H1 (cell line): Measurements from ENCODE around the gene GDF9. TPM values are rescaled to one million over a fixed set of nuclear protein-coding genes. Genes with fewer than 3 reads are reported as not detected.

Experiments used
- CTCF ChIA-PET: fragments of 300-600 bp; sonication (Branson Sonifier 250); formaldehyde crosslinking; loops from one replicate; lab custom pipeline; 2021; ENCODE audit not compliant: partially characterized antibody; lab: Charles Lee
- POLR2A ChIA-PET: fragments of 300-600 bp; sonication (Branson Sonifier 250); formaldehyde crosslinking; loops from one replicate; lab custom pipeline; 2021; ENCODE audit warnings: inconsistent platforms; ENCODE audit not compliant: partially characterized antibody; lab: Charles Lee
- DNase-seq, 2 experiments: peaks; one replicate each; pipeline versions ENCODE4 v3.0.0 to v3.0.0-alpha.2; 2010 to 2022; ENCODE audit warnings: low spot score in 2 of 2, low read depth in 1 of 2, mixed read lengths in 1 of 2
- FAIRE-seq: peaks from 2 replicates; lab custom pipeline; 2011; peaks lifted over from hg19 to GRCh38; lab: Jason Lieb, UNC
- H2AFZ ChIP-seq: 2 replicates; pipeline ENCODE4 v1.8.1; 2012; ENCODE audit warnings: low read length, inconsistent platforms
- H2AK5ac ChIP-seq: 2 replicates; pipeline ENCODE4 v1.6.1; 2013; ENCODE audit warnings: low read depth, low read length
- H2BK120ac ChIP-seq: replicated peaks from 2 replicates; pipeline ENCODE3; 2013; ENCODE audit warnings: low read depth, low read length, inconsistent platforms
- H2BK12ac ChIP-seq: 2 replicates; pipeline ENCODE4 v1.6.1; 2013; ENCODE audit warnings: low read depth, low read length
- H2BK15ac ChIP-seq: 2 replicates; pipeline ENCODE4 v1.6.1; 2013; ENCODE audit warnings: low read length
- H2BK20ac ChIP-seq: 2 replicates; pipeline ENCODE4 v1.6.1; 2013; ENCODE audit warnings: low read length
- H2BK5ac ChIP-seq: 2 replicates; pipeline ENCODE4 v1.6.1; 2013; ENCODE audit warnings: low read depth, low read length
- H3K14ac ChIP-seq: 2 replicates; pipeline ENCODE4 v1.6.1; 2013; ENCODE audit warnings: inconsistent platforms; ENCODE audit not compliant: insufficient read length
- H3K18ac ChIP-seq: 2 replicates; pipeline ENCODE4 v1.6.1; 2013; ENCODE audit warnings: low read length; ENCODE audit errors: extremely low read depth
- H3K23ac ChIP-seq: 2 replicates; pipeline ENCODE4 v1.6.1; 2013; ENCODE audit warnings: inconsistent platforms; ENCODE audit not compliant: insufficient read length
- H3K23me2 ChIP-seq: 2 replicates; pipeline ENCODE4 v1.6.1; 2013; ENCODE audit warnings: low read depth, low read length
- H3K27ac ChIP-seq: 2 replicates; pipeline ENCODE4 v1.6.1; 2011; ENCODE audit warnings: low read depth, low read length, inconsistent platforms
- H3K27me3 ChIP-seq, 4 experiments: replicated peaks in 1 of 4; 1 replicate in 1 of 4; 2 replicates in 3 of 4; pipeline versions ENCODE4 v1.6.1 to v1.8.1; 2011 to 2013; ENCODE audit warnings: low read length in 3 of 4, mild to moderate bottlenecking in 3 of 4, inconsistent platforms in 2 of 4, mixed read lengths in 2 of 4, moderate library complexity in 1 of 4; ENCODE audit not compliant: control insufficient read depth in 3 of 4, insufficient read depth in 3 of 4; ENCODE audit errors: extremely low read depth in 1 of 4
- H3K36me3 ChIP-seq, 4 experiments: 2 replicates each; pipeline versions ENCODE4 v1.6.1 to v1.8.1; 2011 to 2013; ENCODE audit warnings: mild to moderate bottlenecking in 4 of 4, low read length in 3 of 4, moderate library complexity in 2 of 4, control low read depth in 1 of 4, inconsistent platforms in 1 of 4; ENCODE audit not compliant: insufficient read depth in 4 of 4, control insufficient read depth in 2 of 4
- H3K4ac ChIP-seq: replicated peaks from 2 replicates; pipeline ENCODE3; 2013; ENCODE audit warnings: low read length, low read depth, mixed read lengths, inconsistent platforms; ENCODE audit not compliant: insufficient read length
- H3K4me1 ChIP-seq, 4 experiments: replicated peaks in 1 of 4; 1 replicate in 1 of 4; 2 replicates in 3 of 4; pipeline versions ENCODE4 v1.6.1 to v1.8.1; 2011 to 2013; ENCODE audit warnings: low read length in 3 of 4, inconsistent platforms in 2 of 4, mixed read lengths in 1 of 4; ENCODE audit not compliant: insufficient read depth in 4 of 4, control insufficient read depth in 3 of 4
- H3K4me2 ChIP-seq, 2 experiments: 2 replicates each; pipeline versions ENCODE4 v1.6.1 to v1.8.1; 2011 to 2013; ENCODE audit warnings: low read depth in 2 of 2, low read length in 2 of 2, control low read depth in 1 of 2, inconsistent platforms in 1 of 2, mild to moderate bottlenecking in 1 of 2; ENCODE audit not compliant: insufficient read depth in 1 of 2
- H3K4me3 ChIP-seq, 4 experiments: fragments of 200-600, 300-600 bp in 1 of 4; sonication (generic), shearing (Covaris generic), sonication (Bioruptor Twin) in 1 of 4; 2 replicates each; pipeline versions ENCODE4 v1.5.1 to v1.8.1; 2011 to 2016; ENCODE audit warnings: low read length in 4 of 4, low read depth in 3 of 4, control low read depth in 2 of 4, inconsistent platforms in 2 of 4, mild to moderate bottlenecking in 2 of 4, mixed read lengths in 1 of 4, moderate library complexity in 1 of 4; ENCODE audit not compliant: insufficient read depth in 2 of 4; ENCODE audit errors: extremely low read depth in 1 of 4
- H3K56ac ChIP-seq: replicated peaks from 2 replicates; pipeline ENCODE3; 2013; ENCODE audit warnings: low read depth, mild to moderate bottlenecking, mixed read lengths, low read length, inconsistent platforms; ENCODE audit not compliant: insufficient read length
- H3K79me1 ChIP-seq: 2 replicates; pipeline ENCODE4 v1.6.1; 2013; ENCODE audit warnings: low read depth, low read length, control low read depth
- H3K79me2 ChIP-seq, 2 experiments: 2 replicates each; pipeline versions ENCODE4 v1.6.1 to v1.8.1; 2012 to 2013; ENCODE audit warnings: low read length in 2 of 2, mild to moderate bottlenecking in 2 of 2, inconsistent platforms in 1 of 2; ENCODE audit not compliant: insufficient read depth in 2 of 2, control insufficient read depth in 1 of 2
- H3K9ac ChIP-seq, 4 experiments: replicated peaks in 1 of 4; 1 replicate in 1 of 4; 2 replicates in 3 of 4; pipeline versions ENCODE4 v1.6.1 to v1.8.1; 2011 to 2013; ENCODE audit warnings: low read depth in 3 of 4, low read length in 3 of 4, control low read depth in 2 of 4, mild to moderate bottlenecking in 2 of 4, moderate library complexity in 2 of 4, inconsistent platforms in 1 of 4; ENCODE audit errors: extremely low read depth in 1 of 4
- H3K9me3 ChIP-seq, 2 experiments: 2 replicates each; pipeline versions ENCODE4 v1.6.1 to v1.8.1; 2012 to 2013; ENCODE audit warnings: mild to moderate bottlenecking in 2 of 2, moderate library complexity in 2 of 2, control low read depth in 1 of 2, inconsistent platforms in 1 of 2, low read depth in 1 of 2, low read length in 1 of 2, mixed read lengths in 1 of 2; ENCODE audit not compliant: insufficient read depth in 2 of 2
- H4K20me1 ChIP-seq, 2 experiments: replicated peaks in 1 of 2; 2 replicates each; pipeline versions ENCODE3 to v1.8.1; 2011 to 2013; ENCODE audit warnings: inconsistent platforms in 2 of 2, low read length in 2 of 2, mild to moderate bottlenecking in 1 of 2; ENCODE audit not compliant: insufficient read depth in 2 of 2, control insufficient read depth in 1 of 2
- H4K5ac ChIP-seq: 2 replicates; pipeline ENCODE4 v1.6.1; 2013; ENCODE audit warnings: low read length, low read depth, mixed read lengths, inconsistent platforms; ENCODE audit not compliant: insufficient read length
- H4K8ac ChIP-seq: 2 replicates; pipeline ENCODE4 v1.8.0; 2013; ENCODE audit warnings: mild to moderate bottlenecking, moderate library complexity, low read length, inconsistent platforms; ENCODE audit not compliant: insufficient read depth; ENCODE audit errors: extremely low read depth
- H4K91ac ChIP-seq: replicated peaks from 2 replicates; pipeline ENCODE3; 2013; ENCODE audit warnings: low read length, mixed read lengths, inconsistent platforms; ENCODE audit not compliant: insufficient read length
- BACH1 ChIP-seq: IDR thresholded peaks from 2 replicates; pipeline ENCODE4 v1.6.1; 2012; ENCODE audit warnings: low read length, improper control_type of control experiment
- CHD1 ChIP-seq: IDR thresholded peaks from 2 replicates; pipeline ENCODE4 v1.6.1; 2012; ENCODE audit warnings: low read depth, low read length, improper control_type of control experiment
- FOSL1 ChIP-seq: IDR thresholded peaks from 2 replicates; pipeline ENCODE4 v1.6.1; 2011; ENCODE audit warnings: mild to moderate bottlenecking, low read depth, low read length, moderate library complexity; ENCODE audit not compliant: insufficient read depth
- GTF2F1 ChIP-seq: IDR thresholded peaks from 2 replicates; pipeline ENCODE4 v1.6.1; 2012; ENCODE audit warnings: low read depth, low read length, improper control_type of control experiment, borderline replicate concordance
- HDAC2 ChIP-seq, 2 experiments: fragments of 300-600 bp in 1 of 2; sonication (generic) in 1 of 2; IDR thresholded peaks; 2 replicates each; pipeline ENCODE4 v1.6.1; 2011 to 2012; ENCODE audit warnings: low read depth in 2 of 2, low read length in 2 of 2, mild to moderate bottlenecking in 2 of 2, moderate library complexity in 2 of 2, borderline replicate concordance in 1 of 2, inconsistent platforms in 1 of 2
- HDAC6 ChIP-seq: IDR thresholded peaks from one replicate; pipeline ENCODE4 v1.7.1; 2012; ENCODE audit warnings: low read depth, mild to moderate bottlenecking, inconsistent platforms, low read length, moderate library complexity
- KDM1A ChIP-seq: fragments of 200-600, 300-600 bp; sonication (generic); IDR thresholded peaks from 2 replicates; pipeline ENCODE4 v1.7.1; 2016; ENCODE audit warnings: mild to moderate bottlenecking, low read length, borderline replicate concordance
- MAFK ChIP-seq: IDR thresholded peaks from 2 replicates; pipeline ENCODE4 v1.6.1; 2012; ENCODE audit warnings: low read depth, mild to moderate bottlenecking, improper control_type of control experiment, low read length
- SIX5 ChIP-seq: IDR thresholded peaks from 2 replicates; pipeline ENCODE4 v1.6.1; 2011; ENCODE audit warnings: mild to moderate bottlenecking, low read depth, low read length
- SP4 ChIP-seq: IDR thresholded peaks from 2 replicates; pipeline ENCODE4 v1.6.1; 2012; ENCODE audit warnings: low read length, inconsistent platforms
- TAF1 ChIP-seq: IDR thresholded peaks from 2 replicates; pipeline ENCODE4 v1.6.1; 2011; ENCODE audit warnings: mild to moderate bottlenecking, low read depth, low read length
- TAF7 ChIP-seq: optimal IDR thresholded peaks from 2 replicates; pipeline ENCODE3; 2011; ENCODE audit warnings: low read depth, mild to moderate bottlenecking, inconsistent platforms, low read length, moderate library complexity, borderline replicate concordance
- TEAD4 ChIP-seq: IDR thresholded peaks from 2 replicates; pipeline ENCODE4 v1.6.1; 2012; ENCODE audit warnings: low read depth, low read length, inconsistent platforms, mixed read lengths
- ZNF274 ChIP-seq: IDR thresholded peaks from 2 replicates; pipeline ENCODE4 v1.7.0; 2012; ENCODE audit warnings: low read length, borderline replicate concordance; ENCODE audit errors: extremely low read depth
- WGBS, 2 experiments: shearing (Covaris generic) in 1 of 2; methylation state at CpG; one replicate each; pipeline versions ENCODE4 v1.1.6 to v1.1.7; 2013 to 2015; ENCODE audit warnings: low lambda C conversion rate in 2 of 2, mixed read lengths in 2 of 2, inconsistent platforms in 1 of 2, low coverage in 1 of 2, missing lambda C conversion rate in 1 of 2; ENCODE audit not compliant: insufficient replicate concordance in 2 of 2, insufficient coverage in 1 of 2, insufficient read length in 1 of 2; ENCODE audit errors: extremely low coverage in 1 of 2, missing lambda C conversion rate in 1 of 2; 5-methylcytosine and 5-hydroxymethylcytosine counted together
- polyA plus RNA-seq, 7 experiments: library from polyadenylated mRNA; depleted of rRNA in 3 of 7; stranded (reverse) in 5 of 7; unstranded in 2 of 7; fragments of >200 nt in 5 of 7; fragments of 200-250 nt in 2 of 7; gene quantifications; 1 replicate in 5 of 7; 2 replicates in 1 of 7; 4 replicates in 1 of 7; pipeline versions ENCODE4 v1.2.1 to v1.2.3, GENCODE V29; 2011 to 2013; ENCODE audit warnings: missing spikeins in 2 of 7, mixed read lengths in 2 of 7
- total RNA-seq: library from RNA; stranded (reverse); fragmentation: NEBNext Ultra II Directional; extraction: Animal tissue kit (Norgen Biotek cat#: 25700); gene quantifications from 2 replicates; pipeline ENCODE4 v1.2.1, GENCODE V29; 2021

GDF9 gene
- total and polyA plus RNA-seq, 2 of the 8 experiments (the other 6 are each of a cell fraction or from before 2014, with no cell fraction given) = 0.14 TPM; not detected in 1

DNA sequence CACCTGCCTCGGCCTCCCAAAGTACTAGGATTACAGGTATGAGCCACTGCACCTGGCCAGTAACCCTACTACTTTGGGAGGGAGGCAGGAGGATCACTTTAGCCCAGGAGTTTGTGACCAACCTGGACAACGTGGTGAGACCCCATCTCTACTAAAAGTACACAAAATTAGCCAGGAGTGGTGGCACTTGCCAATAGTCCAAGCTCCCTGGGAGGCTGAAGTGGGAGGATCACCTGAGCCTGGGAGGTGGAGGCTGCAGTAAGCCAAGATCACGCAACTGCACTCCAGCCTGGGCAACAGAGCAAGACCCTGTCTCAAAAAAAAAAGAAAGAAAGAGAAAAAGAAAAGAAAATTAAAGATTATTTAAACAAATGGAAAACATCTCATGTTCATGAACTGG, 10.3 kb downstream of the GDF9 start:
- H2BK15ac ChIP-seq = no peak overlapping the region
- H2BK20ac ChIP-seq = no peak overlapping the region
- CTCF ChIA-PET = interaction anchor here (4.3 to 32.2 kb wide), 2 partner anchors 9 to 26 kb away, joined by 30 to 465 read pairs; partner anchors contain the start of genes GDF9, SHROOM1 and UQCRQ
- H2AFZ ChIP-seq = no peak overlapping the region
- no peak overlapping the region for H2BK12ac ChIP-seq
- no peak overlapping the region for H3K14ac ChIP-seq
- H3K4me2 ChIP-seq = no peak overlapping the region
- FAIRE-seq (no peak), DNase-seq (peak in 1 of 2 experiments; percentile 17)
- no peaks in the 10 kb centered on the region for H4K20me1 ChIP-seq
- H3K36me3 ChIP-seq = no peaks in the 10 kb centered on the region
- H3K79me2 ChIP-seq = no peaks in the 10 kb centered on the region
- H3K9ac ChIP-seq = no peak overlapping the region
- no peak overlapping the region for H3K27ac ChIP-seq
- no peak overlapping the region for H3K4ac ChIP-seq
- no peak overlapping the region for H4K8ac ChIP-seq
- H4K91ac ChIP-seq = no peak overlapping the region
- POLR2A ChIA-PET = interaction anchor here (1.3 kb wide), 1 partner anchor 33 kb away, joined by 4 read pairs; no protein-coding TSS in a partner anchor
- peaks cover 0 to 1% (median 0%) of the 10 kb centered on the region in 4 experiments; a peak in 1 of 7 replicates for H3K4me1 ChIP-seq
- H3K18ac ChIP-seq = no peak overlapping the region
- H3K4me3 ChIP-seq = no peak overlapping the region
- H2BK120ac ChIP-seq = no peak overlapping the region
- H3K79me1 ChIP-seq = no peaks in the 10 kb centered on the region
- no peak overlapping the region for H4K5ac ChIP-seq
- H2BK5ac ChIP-seq = no peak overlapping the region
- no peaks in the 10 kb centered on the region for H3K23me2 ChIP-seq
- H3K56ac ChIP-seq = no peak overlapping the region
- 97% methylated on average over 3 of the region's 3 CpGs; no CpG with 5 or more reads in 1 of the 2 experiments for WGBS, 2 experiments
- H2AK5ac ChIP-seq = no peak overlapping the region
- H3K9me3 ChIP-seq = no peaks in the 10 kb centered on the region
- H3K27me3 ChIP-seq = no peaks in the 10 kb centered on the region
- no peak overlapping the region for H3K23ac ChIP-seq
- TF ChIP-seq CHD1 = no peak
- TF ChIP-seq HDAC2 (IDR thresholded peaks at IDR 0.05; ENCODE audit: borderline replicate concordance in 1 of 2, low read depth in 2 of 2, low read length in 2 of 2) = no peak
- no peak for TF ChIP-seq TAF7
- TF ChIP-seq TAF1 = no peak
- no peak for TF ChIP-seq FOSL1
- no peak for TF ChIP-seq GTF2F1
- TF ChIP-seq SIX5 = no peak
- TF ChIP-seq TEAD4 = no peak
- TF ChIP-seq KDM1A = no peak
- TF ChIP-seq ZNF274 = no peak
- TF ChIP-seq BACH1 = no peak
- TF ChIP-seq HDAC6 = no peak
- TF ChIP-seq SP4 = no peak
- TF ChIP-seq MAFK = no peak
